ENCODE measurements around the gene MCC.

The MCC gene

GRCh38 chr5:113047733-113048652, 440.3 kb downstream of the MCC start:
- TF ChIP-seq CTCF (IDR thresholded peaks at IDR 0.05; ENCODE audit: low read depth, low read length) = no peak
- DNase-seq (ENCODE audit: low read depth in 2 of 2) = peak in 1 of 2 donors; percentile 54
- no peak overlapping the region for H3K4me3 ChIP-seq (replicated peaks in 1 of 2; ENCODE audit: low read depth in 2 of 2, low read length in 2 of 2)

GRCh38 chr5:113047234-113047633, 441.0 kb downstream of the MCC start:
- no peak overlapping the region for H3K4me3 ChIP-seq (replicated peaks in 1 of 2; ENCODE audit: low read depth in 2 of 2, low read length in 2 of 2)
- DNase-seq (ENCODE audit: low read depth in 2 of 2) = peak; percentile 61 to 67
- no peak for TF ChIP-seq CTCF (IDR thresholded peaks at IDR 0.05; ENCODE audit: low read depth, low read length)

- no peak for TF ChIP-seq CTCF (IDR thresholded peaks at IDR 0.05; ENCODE audit: low read depth, low read length)
- no peak overlapping the region for H3K4me3 ChIP-seq (replicated peaks in 1 of 2; ENCODE audit: low read depth in 2 of 2, low read length in 2 of 2)
- no peak for DNase-seq (ENCODE audit: low read depth in 2 of 2)
These were observed 443.3 kb downstream of the MCC start for GRCh38 chr5:113044776-113045465.

GRCh38 chr5:113043491-113043931, 444.7 kb downstream of the MCC start:
- no peak for TF ChIP-seq CTCF (IDR thresholded peaks at IDR 0.05; ENCODE audit: low read depth, low read length)
- H3K4me3 ChIP-seq (replicated peaks in 1 of 2; ENCODE audit: low read depth in 2 of 2, low read length in 2 of 2) = no peak overlapping the region
- peak; percentile 32 to 65 for DNase-seq (ENCODE audit: low read depth in 2 of 2)

- DNase-seq (ENCODE audit: low read depth in 2 of 2) = no peak
- no peak overlapping the region for H3K4me3 ChIP-seq (replicated peaks in 1 of 2; ENCODE audit: low read depth in 2 of 2, low read length in 2 of 2)
- no peak for TF ChIP-seq CTCF (IDR thresholded peaks at IDR 0.05; ENCODE audit: low read depth, low read length)
These were observed 445.6 kb downstream of the MCC start for GRCh38 chr5:113042491-113043243.

GRCh38 chr5:113040672-113041260, 447.5 kb downstream of the MCC start:
- H3K4me3 ChIP-seq (replicated peaks in 1 of 2; ENCODE audit: low read depth in 2 of 2, low read length in 2 of 2) = no peak overlapping the region
- TF ChIP-seq CTCF (IDR thresholded peaks at IDR 0.05; ENCODE audit: low read depth, low read length) = no peak
- DNase-seq (ENCODE audit: low read depth in 2 of 2) = no peak

Measured in cardiac fibroblast (primary cell).